Liver (tissue), 9 donors: ENCODE data around the gene RNF212. TPM values are rescaled to one million over a fixed set of nuclear protein-coding genes. Genes with fewer than 3 reads are reported as not detected.

Source experiments
- DNase-seq: peaks from one replicate; pipeline ENCODE4 v3.0.0-alpha.2; 2017; ENCODE audit warnings: low spot score
- H3K27ac ChIP-seq, 2 donors: one replicate each; pipeline ENCODE4 v1.7.0; 2013; ENCODE audit warnings: inconsistent platforms in 2 of 2, low read length in 2 of 2, control low read depth in 1 of 2, low read depth in 1 of 2, mild to moderate bottlenecking in 1 of 2
- H3K27me3 ChIP-seq, 4 donors: one replicate each; pipeline versions ENCODE4 v1.6.1 to v1.7.0; 2013; ENCODE audit warnings: low read length in 3 of 4, inconsistent platforms in 1 of 4, mild to moderate bottlenecking in 1 of 4, moderate library complexity in 1 of 4; ENCODE audit not compliant: control insufficient read depth in 4 of 4, insufficient read depth in 4 of 4
- H3K36me3 ChIP-seq, 4 donors: one replicate each; pipeline versions ENCODE4 v1.6.1 to v1.7.0; 2013; ENCODE audit warnings: low read length in 3 of 4, mild to moderate bottlenecking in 3 of 4, low read depth in 1 of 4, moderate library complexity in 1 of 4; ENCODE audit not compliant: control insufficient read depth in 4 of 4, insufficient read depth in 3 of 4
- H3K4me1 ChIP-seq, 4 donors: one replicate each; pipeline versions ENCODE4 v1.6.1 to v1.7.0; 2013; ENCODE audit warnings: low read length in 3 of 4, mild to moderate bottlenecking in 3 of 4, moderate library complexity in 1 of 4; ENCODE audit not compliant: control insufficient read depth in 4 of 4, insufficient read depth in 4 of 4
- H3K4me3 ChIP-seq, 3 donors: one replicate each; pipeline versions ENCODE4 v1.6.1 to v1.7.0; 2013; ENCODE audit warnings: low read length in 3 of 3, control low read depth in 1 of 3, low read depth in 1 of 3, mild to moderate bottlenecking in 1 of 3
- H3K9ac ChIP-seq, 2 donors: one replicate each; pipeline ENCODE4 v1.7.0; 2013; ENCODE audit warnings: low read length in 2 of 2, mild to moderate bottlenecking in 2 of 2, moderate library complexity in 2 of 2, control low read depth in 1 of 2, low read depth in 1 of 2
- H3K9me3 ChIP-seq, 4 donors: one replicate each; pipeline versions ENCODE4 v1.6.1 to v1.7.0; 2013; ENCODE audit warnings: low read length in 3 of 4; ENCODE audit not compliant: control insufficient read depth in 4 of 4
- ATF3 ChIP-seq: IDR thresholded peaks from 2 replicates; pipeline ENCODE4 v1.6.1; 2016; ENCODE audit warnings: antibody characterized with exemption
- EGR1 ChIP-seq, 2 donors: IDR thresholded peaks; 2 replicates each; pipeline ENCODE4 v1.6.1; 2016 to 2018; ENCODE audit warnings: antibody characterized with exemption in 2 of 2, low read depth in 2 of 2
- FOXA1 ChIP-seq: IDR thresholded peaks from 2 replicates; pipeline ENCODE4 v1.6.1; 2016; ENCODE audit warnings: antibody characterized with exemption
- FOXA2 ChIP-seq: IDR thresholded peaks from 2 replicates; pipeline ENCODE4 v1.6.1; 2016; ENCODE audit warnings: antibody characterized with exemption
- GABPA ChIP-seq, 2 donors: IDR thresholded peaks in 1 of 2; conservative IDR thresholded peaks in 1 of 2; 2 replicates each; pipeline ENCODE4 v1.6.1; 2016; ENCODE audit warnings: antibody characterized with exemption in 2 of 2, mild to moderate bottlenecking in 1 of 2, moderate library complexity in 1 of 2
- NR2F2 ChIP-seq: IDR thresholded peaks from 2 replicates; pipeline ENCODE4 v1.6.1; 2016; ENCODE audit warnings: antibody characterized with exemption
- RAD21 ChIP-seq, 2 donors: IDR thresholded peaks; 2 replicates each; pipeline ENCODE4 v1.6.1; 2016; ENCODE audit warnings: antibody characterized with exemption in 2 of 2, mild to moderate bottlenecking in 2 of 2
- REST ChIP-seq: IDR thresholded peaks from 2 replicates; pipeline ENCODE4 v1.6.1; 2016; ENCODE audit warnings: antibody characterized with exemption, mild to moderate bottlenecking
- RXRA ChIP-seq, 2 donors: IDR thresholded peaks; 2 replicates each; pipeline ENCODE4 v1.6.1; 2017 to 2018; ENCODE audit warnings: antibody characterized with exemption in 2 of 2, mild to moderate bottlenecking in 1 of 2
- SP1 ChIP-seq: IDR thresholded peaks from 2 replicates; pipeline ENCODE4 v1.6.1; 2018; ENCODE audit warnings: antibody characterized with exemption, mild to moderate bottlenecking
- ZBTB33 ChIP-seq: IDR thresholded peaks from 2 replicates; pipeline ENCODE4 v1.6.1; 2016; ENCODE audit warnings: antibody characterized with exemption
- WGBS: extraction: QIAGEN DNeasy Blood & Tissue Kit; methylation state at CpG from one replicate; pipeline ENCODE4 v1.1.7; 2013; 5-methylcytosine and 5-hydroxymethylcytosine counted together
- polyA plus RNA-seq, 2 donors: library from polyadenylated mRNA; stranded (reverse) in 1 of 2; unstranded in 1 of 2; fragments of 200-250 nt in 1 of 2; fragments of >200 nt in 1 of 2; fragmentation: Nextera tagmentation in 1 of 2; extraction: Ambion mirVana in 1 of 2; gene quantifications; one replicate each; pipeline versions ENCODE4 v1.2.1 to v1.2.3, GENCODE V29; 2013 to 2015
- total RNA-seq, 2 donors: library from RNA; depleted of rRNA; stranded (reverse); fragments of >200 nt; gene quantifications; one replicate each; pipeline ENCODE4 v1.2.3, GENCODE V29; 2014
- TF ChIP-seq, protein P1 (sequence below): IDR thresholded peaks from 2 replicates; pipeline ENCODE4 v1.6.1; 2016; ENCODE audit warnings: antibody characterized with exemption
- TF ChIP-seq, protein P2 (sequence below): fragments of 150-350 bp; IDR thresholded peaks from 2 replicates; pipeline ENCODE4 v1.5.1; 2017; ENCODE audit warnings: improper control_type of control experiment, low read depth, low read length; ENCODE audit not compliant: missing input control
- donor health status: healthy.
- donor health status: healthy.
- donor health status: healthy.
- donor health status: healthy.
- donor health status: healthy.

The RNF212 gene
- total and polyA plus RNA-seq, 4 donors, result 0.32 to 0.47 (median 0.38) TPM; not detected in 1

DNA sequence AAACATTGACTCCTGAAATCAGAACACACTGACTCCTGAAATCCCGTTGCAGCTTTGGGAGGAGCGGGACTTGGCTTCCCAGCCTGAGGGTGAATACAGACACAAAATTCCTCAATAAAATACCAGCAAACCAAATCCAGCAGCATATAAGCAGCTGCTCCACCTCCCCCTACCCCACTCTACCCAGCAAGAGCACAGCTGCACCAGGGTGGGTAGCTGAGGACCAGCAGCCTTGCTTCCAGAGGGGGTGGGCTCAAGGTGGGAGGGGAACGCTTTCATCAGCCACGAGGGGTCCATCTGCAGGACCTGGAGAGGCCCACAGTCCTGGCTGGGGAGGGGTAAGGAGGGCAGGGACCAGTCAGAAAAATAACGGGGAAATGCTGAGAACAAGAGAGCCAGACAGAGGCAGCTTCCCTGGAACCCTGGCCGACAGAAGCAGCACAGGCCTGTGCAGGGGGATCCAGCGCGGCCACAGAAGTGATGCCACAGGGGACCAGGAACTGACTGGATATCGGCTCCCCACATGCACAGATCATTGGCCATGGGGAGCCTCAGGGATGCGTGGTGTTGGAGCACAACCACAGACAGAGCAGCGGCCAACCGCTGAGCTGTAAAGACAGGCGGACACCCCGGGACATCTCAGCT, 52.2 kb downstream of the RNF212 start:
- DNase-seq, result no peak
- no peak overlapping the region for H3K4me3 ChIP-seq
- H3K4me1 ChIP-seq, result no peaks in the 10 kb centered on the region
- TF ChIP-seq GABPA (IDR thresholded peaks at IDR 0.05 in 1 of 2, conservative IDR thresholded peaks at IDR 0.05 in 1 of 2) (no peak), ATF3 (no peak), NR2F2 (no peak), RXRA (IDR thresholded peaks at IDR 0.05) (no peak), FOXA2 (no peak), RAD21 (IDR thresholded peaks at IDR 0.05) (no peak), FOXA1 (no peak), SP1 (no peak)
- TF ChIP-seq, protein P1, sequence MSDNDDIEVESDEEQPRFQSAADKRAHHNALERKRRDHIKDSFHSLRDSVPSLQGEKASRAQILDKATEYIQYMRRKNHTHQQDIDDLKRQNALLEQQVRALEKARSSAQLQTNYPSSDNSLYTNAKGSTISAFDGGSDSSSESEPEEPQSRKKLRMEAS, result no peak
- no peak overlapping the region for H3K27ac ChIP-seq
- peaks cover 0 to 9% (median 4%) of the 10 kb centered on the region in 4 donors for H3K27me3 ChIP-seq
- H3K36me3 ChIP-seq, result no peaks in the 10 kb centered on the region
- WGBS, result 84% methylated on average over 14 of the region's 14 CpGs
- no peaks in the 10 kb centered on the region for H3K9me3 ChIP-seq
- no peak overlapping the region for H3K9ac ChIP-seq

DNA sequence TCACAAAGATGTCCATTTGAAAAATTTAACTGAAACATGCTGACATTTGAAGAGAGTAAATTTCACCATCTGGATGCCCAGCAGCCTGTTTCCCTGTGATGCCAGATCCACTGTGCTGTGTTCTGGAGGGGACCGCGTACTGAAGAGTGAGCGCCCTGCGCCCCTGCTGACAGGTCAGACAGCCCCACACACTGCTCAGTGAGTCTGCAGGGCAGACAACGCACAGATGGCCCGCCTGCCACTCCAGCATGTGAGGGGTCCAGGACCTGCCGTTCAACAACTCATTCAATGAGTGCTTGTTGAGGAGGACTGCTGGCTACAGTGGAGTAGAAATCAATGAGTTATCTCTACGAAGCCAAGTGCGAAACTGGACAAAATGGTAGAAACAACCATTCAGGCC, 52.7 kb downstream of the RNF212 start:
- H3K4me3 ChIP-seq, result no peak overlapping the region
- DNase-seq, result no peak
- H3K9ac ChIP-seq, result no peak overlapping the region
- no peaks in the 10 kb centered on the region for H3K9me3 ChIP-seq
- H3K27me3 ChIP-seq, result peaks cover 0 to 13% (median 4%) of the 10 kb centered on the region in 4 donors
- WGBS, result 91% methylated on average over 9 of the region's 9 CpGs
- H3K36me3 ChIP-seq, result no peaks in the 10 kb centered on the region
- no peak overlapping the region for H3K27ac ChIP-seq
- no peaks in the 10 kb centered on the region for H3K4me1 ChIP-seq
- no peak for TF ChIP-seq ATF3
- TF ChIP-seq NR2F2, result no peak

GRCh38 chr4:1060121-1060520, 53.2 kb downstream of the RNF212 start:
- WGBS, result 76% methylated on average over 10 of the region's 10 CpGs
- Histone ChIP-seq H3K9me3 (no peaks in the 10 kb centered on the region), H3K9ac (no peak overlapping the region), H3K4me1 (no peaks in the 10 kb centered on the region), H3K36me3 (no peaks in the 10 kb centered on the region), H3K4me3 (no peak overlapping the region), H3K27ac (no peak overlapping the region), H3K27me3 (peaks cover 0 to 15% (median 4%) of the 10 kb centered on the region in 4 donors)
- TF ChIP-seq REST (no peak), ZBTB33 (no peak), FOXA2 (no peak), NR2F2 (no peak), EGR1 (IDR thresholded peaks at IDR 0.05; ENCODE audit: low read depth in 2 of 2) (no peak), SP1 (no peak), FOXA1 (no peak), RAD21 (IDR thresholded peaks at IDR 0.05) (no peak)
- TF ChIP-seq, protein P2, sequence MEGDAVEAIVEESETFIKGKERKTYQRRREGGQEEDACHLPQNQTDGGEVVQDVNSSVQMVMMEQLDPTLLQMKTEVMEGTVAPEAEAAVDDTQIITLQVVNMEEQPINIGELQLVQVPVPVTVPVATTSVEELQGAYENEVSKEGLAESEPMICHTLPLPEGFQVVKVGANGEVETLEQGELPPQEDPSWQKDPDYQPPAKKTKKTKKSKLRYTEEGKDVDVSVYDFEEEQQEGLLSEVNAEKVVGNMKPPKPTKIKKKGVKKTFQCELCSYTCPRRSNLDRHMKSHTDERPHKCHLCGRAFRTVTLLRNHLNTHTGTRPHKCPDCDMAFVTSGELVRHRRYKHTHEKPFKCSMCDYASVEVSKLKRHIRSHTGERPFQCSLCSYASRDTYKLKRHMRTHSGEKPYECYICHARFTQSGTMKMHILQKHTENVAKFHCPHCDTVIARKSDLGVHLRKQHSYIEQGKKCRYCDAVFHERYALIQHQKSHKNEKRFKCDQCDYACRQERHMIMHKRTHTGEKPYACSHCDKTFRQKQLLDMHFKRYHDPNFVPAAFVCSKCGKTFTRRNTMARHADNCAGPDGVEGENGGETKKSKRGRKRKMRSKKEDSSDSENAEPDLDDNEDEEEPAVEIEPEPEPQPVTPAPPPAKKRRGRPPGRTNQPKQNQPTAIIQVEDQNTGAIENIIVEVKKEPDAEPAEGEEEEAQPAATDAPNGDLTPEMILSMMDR, result no peak
- TF ChIP-seq, protein P1, result no peak
- DNase-seq, result no peak
